ENCODE data around the gene AGBL4.

AGBL4 gene

GRCh38 chr1:48898894-48899293 lies 1124.9 kb downstream of the AGBL4 start:
- DNase-seq (ENCODE audit: low spot score), result no peak
- POLR2A ChIA-PET (ENCODE audit: low non-redundant PET), result no interaction called here
- H3K27ac ChIP-seq, result no peak overlapping the region
- no peak for TF ChIP-seq CTCF (conservative IDR thresholded peaks at IDR 0.05; ENCODE audit: low read depth)
- CTCF ChIA-PET, result no interaction called here

DNA sequence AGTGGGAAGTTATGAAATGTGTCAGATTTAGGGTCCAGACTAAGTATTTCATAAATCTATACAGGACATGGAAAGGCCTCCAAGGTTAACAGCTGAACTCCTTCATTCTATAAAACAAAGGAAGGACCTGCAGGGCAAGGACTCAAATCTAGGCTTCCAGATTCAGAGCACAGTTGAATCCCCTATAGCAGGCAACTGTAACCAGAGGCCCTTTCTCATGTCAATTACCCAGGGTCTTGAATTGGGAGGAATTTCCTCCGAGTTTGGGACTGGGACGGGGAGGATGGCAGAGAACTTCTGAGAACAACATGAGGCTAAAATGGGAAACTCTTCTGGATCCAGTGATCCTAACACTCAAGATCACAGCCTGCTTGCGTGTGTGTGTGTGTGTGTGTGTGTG lies 1134.1 kb downstream of the AGBL4 start:
- DNase-seq (ENCODE audit: low spot score), result no peak
- CTCF ChIA-PET, result no interaction called here
- H3K27ac ChIP-seq, result no peak overlapping the region
- TF ChIP-seq CTCF (conservative IDR thresholded peaks at IDR 0.05; ENCODE audit: low read depth), result no peak
- POLR2A ChIA-PET (ENCODE audit: low non-redundant PET), result no interaction called here

DNA sequence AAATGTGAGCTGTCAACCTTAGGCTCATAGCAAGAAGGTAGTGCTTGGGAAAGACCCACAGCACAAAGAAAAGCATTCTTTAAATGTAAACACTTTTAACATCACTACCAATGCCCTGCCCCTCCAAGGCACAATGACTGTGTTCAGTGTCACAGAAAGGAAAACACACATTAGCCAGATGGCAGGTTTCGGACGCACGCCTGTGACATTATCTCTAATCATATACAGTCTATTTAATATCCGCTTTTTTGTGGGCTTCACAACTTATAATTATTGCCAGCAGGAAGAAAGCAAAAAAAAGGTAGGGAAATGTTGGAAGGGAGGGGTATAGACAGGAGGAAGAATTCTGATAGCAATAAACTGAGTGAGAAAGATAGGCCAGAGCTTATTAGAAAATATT lies 1134.7 kb downstream of the AGBL4 start:
- TF ChIP-seq CTCF (conservative IDR thresholded peaks at IDR 0.05; ENCODE audit: low read depth), result no peak
- ChIA-PET POLR2A (ENCODE audit: low non-redundant PET) (no interaction called here), CTCF (no interaction called here)
- H3K27ac ChIP-seq, result no peak overlapping the region
- DNase-seq (ENCODE audit: low spot score), result no peak

DNA sequence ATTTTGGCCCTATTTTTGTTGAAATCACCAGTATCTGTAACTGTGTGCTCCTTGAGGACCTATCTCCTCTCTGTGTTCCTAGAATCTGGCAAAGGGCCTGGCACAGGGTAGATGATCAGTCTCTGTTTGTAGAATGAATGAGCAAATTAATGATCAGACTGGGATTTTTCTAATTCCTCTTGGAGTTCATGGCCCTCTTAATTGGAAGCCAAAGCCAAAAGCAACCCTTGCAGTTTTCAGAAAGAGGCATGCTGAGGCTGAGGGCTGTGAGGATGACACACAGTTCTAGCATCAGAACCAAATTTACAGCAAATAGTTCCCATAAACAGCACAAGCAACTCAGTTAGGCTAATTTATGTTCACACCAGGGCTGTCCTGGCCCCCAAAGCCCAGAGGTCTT lies 1136.0 kb downstream of the AGBL4 start:
- H3K27ac ChIP-seq, result no peak overlapping the region
- no peak for DNase-seq (ENCODE audit: low spot score)
- TF ChIP-seq CTCF (conservative IDR thresholded peaks at IDR 0.05; ENCODE audit: low read depth), result no peak
- POLR2A ChIA-PET (ENCODE audit: low non-redundant PET), result no interaction called here
- CTCF ChIA-PET, result no interaction called here

- TF ChIP-seq CTCF (conservative IDR thresholded peaks at IDR 0.05; ENCODE audit: low read depth), result no peak
- H3K27ac ChIP-seq, result no peak overlapping the region
- no peak for DNase-seq (ENCODE audit: low spot score)
- POLR2A ChIA-PET (ENCODE audit: low non-redundant PET), result no interaction called here
- CTCF ChIA-PET, result no interaction called here
Observed at GRCh38 chr1:48882020-48882419, 1141.7 kb downstream of the AGBL4 start.

GRCh38 chr1:48878191-48878940 lies 1145.4 kb downstream of the AGBL4 start:
- ChIA-PET POLR2A (ENCODE audit: low non-redundant PET) (no interaction called here), CTCF (interaction anchor here (0.6 to 1.1 kb wide), 3 partner anchors 9 to 683 kb away, joined by 3 read pairs; no protein-coding TSS in a partner anchor)
- peak; percentile 67 for DNase-seq (ENCODE audit: low spot score)
- H3K27ac ChIP-seq, result no peak overlapping the region
- TF ChIP-seq CTCF (conservative IDR thresholded peaks at IDR 0.05; ENCODE audit: low read depth), result no peak

Measured in RWPE1 (cell line).